Fibroblast of skin of left quadriceps (primary cell): ENCODE measurements around the gene MCM9.
"Not testable (repeated sequence)": the region's sequence is repeated elsewhere in the genome, so short reads cannot be mapped to it uniquely, and the experiment has no call there.

Experiments
- DNase-seq, 2 experiments: peaks; one replicate each; pipeline ENCODE4 v3.0.0-alpha.2; 2013; ENCODE audit warnings: low read depth in 2 of 2

Gene MCM9

GRCh38 chr6:118893807-118894424, 41.0 kb downstream of the MCM9 start, which contains the start of gene ASF1A:
Gene ASF1A (plus strand): TSS chr6:118894152. CDS start chr6:118894414, 262 bp downstream.
- peak; percentile 98 for DNase-seq

- DNase-seq: peak; percentile 38 to 46
These were observed 41.7 kb downstream of the MCM9 start for GRCh38 chr6:118893064-118893806.

- no peak for DNase-seq
These were observed 42.5 kb downstream of the MCM9 start for GRCh38 chr6:118892355-118892991.

- DNase-seq: no peak
These were observed 43.8 kb downstream of the MCM9 start for GRCh38 chr6:118890997-118891790.

- DNase-seq: no peak
These were observed 45.8 kb downstream of the MCM9 start for GRCh38 chr6:118889163-118889562.

GRCh38 chr6:118886641-118887040, 48.3 kb downstream of the MCM9 start:
- no peak for DNase-seq

- DNase-seq: no peak
These were observed 52.5 kb downstream of the MCM9 start for GRCh38 chr6:118882314-118882905.

- DNase-seq: no peak
These were observed 53.3 kb downstream of the MCM9 start for GRCh38 chr6:118881440-118882313.

GRCh38 chr6:118877806-118878205, 57.2 kb downstream of the MCM9 start:
- no peak for DNase-seq

GRCh38 chr6:118876814-118877213, 58.1 kb downstream of the MCM9 start:
- no peak for DNase-seq

- DNase-seq: no peak
These were observed 58.8 kb downstream of the MCM9 start for GRCh38 chr6:118876198-118876597.

GRCh38 chr6:118875672-118876071, 59.3 kb downstream of the MCM9 start:
- DNase-seq: no peak

GRCh38 chr6:118873239-118873638, 61.7 kb downstream of the MCM9 start:
- no peak for DNase-seq

- no peak for DNase-seq
These were observed 62.2 kb downstream of the MCM9 start for GRCh38 chr6:118872726-118873125.

- DNase-seq: no peak
These were observed 62.6 kb downstream of the MCM9 start for GRCh38 chr6:118872318-118872717.

- DNase-seq: no peak
These were observed 63.6 kb downstream of the MCM9 start for GRCh38 chr6:118871331-118871730.

- DNase-seq: no peak
These were observed 64.9 kb downstream of the MCM9 start for GRCh38 chr6:118869894-118870589.

- no peak for DNase-seq
These were observed 65.6 kb downstream of the MCM9 start for GRCh38 chr6:118869350-118869749.

GRCh38 chr6:118868901-118869300, 66.1 kb downstream of the MCM9 start:
- DNase-seq: not testable (repeated sequence)

GRCh38 chr6:118867181-118867580, 67.8 kb downstream of the MCM9 start:
- DNase-seq: no peak
